SJSA1 (cell line): ENCODE results near the gene MGME1. TPM values are rescaled to one million over a fixed set of nuclear protein-coding genes. Genes with fewer than 3 reads are reported as not detected.
"Not testable (repeated sequence)": the region's sequence is repeated elsewhere in the genome, so short reads cannot be mapped to it uniquely, and the experiment has no call there.

Source experiments
- DNase-seq, 2 experiments: peaks; one replicate each; pipeline ENCODE4 v3.0.0-alpha.2; 2015 to 2020; ENCODE audit warnings: low spot score in 2 of 2, low read depth in 1 of 2
- H3K27ac ChIP-seq: fragments of 250-450 bp; sonication (Bioruptor Pico); 2 replicates; pipeline ENCODE4 v1.5.1; 2020; ENCODE audit warnings: mild to moderate bottlenecking, moderate library complexity
- H3K27me3 ChIP-seq: fragments of 250-450 bp; sonication (Bioruptor Pico); replicated peaks from 2 replicates; pipeline ENCODE4 v1.5.1; 2020; ENCODE audit warnings: mild to moderate bottlenecking, moderate library complexity
- H3K36me3 ChIP-seq: fragments of 250-450 bp; sonication (Bioruptor Pico); 2 replicates; pipeline ENCODE4 v1.5.1; 2020; ENCODE audit warnings: mild to moderate bottlenecking
- H3K4me1 ChIP-seq: fragments of 250-450 bp; sonication (Bioruptor Pico); replicated peaks from 2 replicates; pipeline ENCODE4 v1.6.1; 2021; ENCODE audit warnings: mild to moderate bottlenecking
- H3K4me3 ChIP-seq: fragments of 250-450 bp; sonication (Bioruptor Pico); 2 replicates; pipeline ENCODE4 v1.5.1; 2020; ENCODE audit warnings: mild to moderate bottlenecking
- H3K9me3 ChIP-seq: fragments of 250-450 bp; sonication (Bioruptor Pico); replicated peaks from 2 replicates; pipeline ENCODE4 v1.5.1; 2020; ENCODE audit warnings: mild to moderate bottlenecking
- total RNA-seq: library from RNA; depleted of rRNA; stranded (reverse); fragments of >200 nt; shearing (Covaris generic); gene quantifications from 2 replicates; pipeline ENCODE4 v1.2.3, GENCODE V29; 2014

MGME1 gene
- total RNA-seq, 1 experiment from 2014 or later = 20.6 TPM

GRCh38 chr20:18018100-18018499, 49.3 kb downstream of the MGME1 start:
- Histone ChIP-seq H3K9me3 (no peaks in the 10 kb centered on the region), H3K36me3 (no peaks in the 10 kb centered on the region), H3K27me3 (no peaks in the 10 kb centered on the region), H3K4me3 (no peak overlapping the region), H3K4me1 (no peaks in the 10 kb centered on the region), H3K27ac (no peak overlapping the region)
- no peak for DNase-seq

GRCh38 chr20:18019068-18019467, 50.2 kb downstream of the MGME1 start:
- Histone ChIP-seq H3K36me3 (no peaks in the 10 kb centered on the region), H3K9me3 (no peaks in the 10 kb centered on the region), H3K27ac (no peak overlapping the region), H3K4me1 (no peaks in the 10 kb centered on the region), H3K27me3 (no peaks in the 10 kb centered on the region), H3K4me3 (no peak overlapping the region)
- DNase-seq = no peak

- no peak for DNase-seq
- H3K27ac ChIP-seq = no peak overlapping the region
- no peaks in the 10 kb centered on the region for H3K27me3 ChIP-seq
- no peaks in the 10 kb centered on the region for H3K9me3 ChIP-seq
- no peak overlapping the region for H3K4me3 ChIP-seq
- H3K36me3 ChIP-seq = no peaks in the 10 kb centered on the region
- H3K4me1 ChIP-seq = no peaks in the 10 kb centered on the region
Measured at GRCh38 chr20:18020931-18021330, 52.1 kb downstream of the MGME1 start.

GRCh38 chr20:18024606-18025127, 55.8 kb downstream of the MGME1 start:
- Histone ChIP-seq H3K27me3 (no peaks in the 10 kb centered on the region), H3K4me1 (no peaks in the 10 kb centered on the region), H3K27ac (no peak overlapping the region), H3K36me3 (no peaks in the 10 kb centered on the region), H3K4me3 (no peak overlapping the region), H3K9me3 (no peaks in the 10 kb centered on the region)
- no peak for DNase-seq

GRCh38 chr20:18027011-18027410, 58.2 kb downstream of the MGME1 start:
- not testable (repeated sequence) for H3K4me3 ChIP-seq, H3K27ac ChIP-seq, H3K27me3 ChIP-seq, H3K4me1 ChIP-seq, H3K9me3 ChIP-seq, H3K36me3 ChIP-seq, DNase-seq

GRCh38 chr20:18030020-18030419, 61.2 kb downstream of the MGME1 start:
- Histone ChIP-seq H3K4me1 (no peaks in the 10 kb centered on the region), H3K4me3 (no peak overlapping the region), H3K27ac (no peak overlapping the region), H3K9me3 (no peaks in the 10 kb centered on the region), H3K27me3 (peaks cover 3% of the 10 kb centered on the region; the same call in 1 of the 2 replicates), H3K36me3 (no peaks in the 10 kb centered on the region)
- no peak for DNase-seq

GRCh38 chr20:18031050-18031449, 62.2 kb downstream of the MGME1 start:
- H3K27ac ChIP-seq = no peak overlapping the region
- no peaks in the 10 kb centered on the region for H3K9me3 ChIP-seq
- DNase-seq = no peak
- no peaks in the 10 kb centered on the region for H3K4me1 ChIP-seq
- peaks cover 3% of the 10 kb centered on the region; the same call in 1 of the 2 replicates for H3K27me3 ChIP-seq
- H3K4me3 ChIP-seq = no peak overlapping the region
- no peaks in the 10 kb centered on the region for H3K36me3 ChIP-seq

- Histone ChIP-seq H3K36me3 (no peaks in the 10 kb centered on the region), H3K9me3 (no peaks in the 10 kb centered on the region), H3K4me3 (no peak overlapping the region), H3K4me1 (no peaks in the 10 kb centered on the region), H3K27me3 (peaks cover 3% of the 10 kb centered on the region; the same call in 1 of the 2 replicates), H3K27ac (no peak overlapping the region)
- DNase-seq = no peak
Measured at GRCh38 chr20:18031888-18032509, 63.2 kb downstream of the MGME1 start.

GRCh38 chr20:18032977-18033892, 64.4 kb downstream of the MGME1 start:
- no peak for DNase-seq
- Histone ChIP-seq H3K27me3 (peaks cover 11% of the 10 kb centered on the region; the same call in 1 of the 2 replicates), H3K4me3 (no peak overlapping the region), H3K4me1 (no peaks in the 10 kb centered on the region), H3K27ac (no peak overlapping the region), H3K36me3 (no peaks in the 10 kb centered on the region), H3K9me3 (no peaks in the 10 kb centered on the region)

GRCh38 chr20:18034039-18034438, 65.2 kb downstream of the MGME1 start:
- H3K36me3 ChIP-seq = no peaks in the 10 kb centered on the region
- H3K27me3 ChIP-seq = peaks cover 15% of the 10 kb centered on the region; the same call in 1 of the 2 replicates
- no peak for DNase-seq
- no peak overlapping the region for H3K4me3 ChIP-seq
- H3K27ac ChIP-seq = no peak overlapping the region
- no peaks in the 10 kb centered on the region for H3K9me3 ChIP-seq
- H3K4me1 ChIP-seq = no peaks in the 10 kb centered on the region

GRCh38 chr20:18039063-18039462, 70.2 kb downstream of the MGME1 start:
- Histone ChIP-seq H3K36me3 (no peaks in the 10 kb centered on the region), H3K4me1 (no peaks in the 10 kb centered on the region), H3K27me3 (0 out of 2 replicates have a peak, but pooled peaks cover 13% of the 10 kb centered on the region), H3K4me3 (no peak overlapping the region), H3K27ac (no peak overlapping the region), H3K9me3 (no peaks in the 10 kb centered on the region)
- no peak for DNase-seq
